Measurements from ENCODE around the gene HOXD13.

Gene HOXD13

GRCh38 chr2:176118601-176119339, 26.2 kb downstream of the HOXD13 start:
- DNase-seq (ENCODE audit: low read depth, low spot score): no peak

- DNase-seq (ENCODE audit: low read depth, low spot score): no peak
Observed at GRCh38 chr2:176120364-176121189, 28.1 kb downstream of the HOXD13 start.

GRCh38 chr2:176121190-176122051, 28.9 kb downstream of the HOXD13 start:
- DNase-seq (ENCODE audit: low read depth, low spot score): no peak

GRCh38 chr2:176122052-176122682, 29.6 kb downstream of the HOXD13 start:
- DNase-seq (ENCODE audit: low read depth, low spot score): no peak

- DNase-seq (ENCODE audit: low read depth, low spot score): no peak
Observed at GRCh38 chr2:176122683-176123410, 30.3 kb downstream of the HOXD13 start, which contains the start of gene HOXD9. Gene HOXD9, plus strand, starts transcription at chr2:176122719. Its CDS starts 50 bp downstream, at chr2:176122769.

GRCh38 chr2:176123411-176124109, 31.0 kb downstream of the HOXD13 start:
- no peak for DNase-seq (ENCODE audit: low read depth, low spot score)

GRCh38 chr2:176124110-176124946, 31.8 kb downstream of the HOXD13 start:
- no peak for DNase-seq (ENCODE audit: low read depth, low spot score)

- DNase-seq (ENCODE audit: low read depth, low spot score): no peak
Observed at GRCh38 chr2:176124947-176125771, 32.6 kb downstream of the HOXD13 start.

GRCh38 chr2:176125772-176126054, 33.2 kb downstream of the HOXD13 start:
- DNase-seq (ENCODE audit: low read depth, low spot score): no peak

GRCh38 chr2:176126929-176127773, 34.6 kb downstream of the HOXD13 start:
- DNase-seq (ENCODE audit: low read depth, low spot score): no peak

GRCh38 chr2:176127774-176128072, 35.2 kb downstream of the HOXD13 start:
- DNase-seq (ENCODE audit: low read depth, low spot score): no peak

- DNase-seq (ENCODE audit: low read depth, low spot score): no peak
Observed at GRCh38 chr2:176128172-176128981, 35.9 kb downstream of the HOXD13 start.

- DNase-seq (ENCODE audit: low read depth, low spot score): no peak
Observed at GRCh38 chr2:176128982-176129796, 36.7 kb downstream of the HOXD13 start, which contains the start of gene HOXD8. Gene HOXD8, plus strand, starts transcription at chr2:176129705. Its CDS starts 662 bp downstream, at chr2:176130367.

- no peak for DNase-seq (ENCODE audit: low read depth, low spot score)
Observed at GRCh38 chr2:176129813-176130146, 37.3 kb downstream of the HOXD13 start.

- no peak for DNase-seq (ENCODE audit: low read depth, low spot score)
Observed at GRCh38 chr2:176130147-176130956, 37.8 kb downstream of the HOXD13 start.

All from brain pericyte (primary cell).